ENCODE results near the gene PPIL1.

- TF ChIP-seq, protein P1, sequence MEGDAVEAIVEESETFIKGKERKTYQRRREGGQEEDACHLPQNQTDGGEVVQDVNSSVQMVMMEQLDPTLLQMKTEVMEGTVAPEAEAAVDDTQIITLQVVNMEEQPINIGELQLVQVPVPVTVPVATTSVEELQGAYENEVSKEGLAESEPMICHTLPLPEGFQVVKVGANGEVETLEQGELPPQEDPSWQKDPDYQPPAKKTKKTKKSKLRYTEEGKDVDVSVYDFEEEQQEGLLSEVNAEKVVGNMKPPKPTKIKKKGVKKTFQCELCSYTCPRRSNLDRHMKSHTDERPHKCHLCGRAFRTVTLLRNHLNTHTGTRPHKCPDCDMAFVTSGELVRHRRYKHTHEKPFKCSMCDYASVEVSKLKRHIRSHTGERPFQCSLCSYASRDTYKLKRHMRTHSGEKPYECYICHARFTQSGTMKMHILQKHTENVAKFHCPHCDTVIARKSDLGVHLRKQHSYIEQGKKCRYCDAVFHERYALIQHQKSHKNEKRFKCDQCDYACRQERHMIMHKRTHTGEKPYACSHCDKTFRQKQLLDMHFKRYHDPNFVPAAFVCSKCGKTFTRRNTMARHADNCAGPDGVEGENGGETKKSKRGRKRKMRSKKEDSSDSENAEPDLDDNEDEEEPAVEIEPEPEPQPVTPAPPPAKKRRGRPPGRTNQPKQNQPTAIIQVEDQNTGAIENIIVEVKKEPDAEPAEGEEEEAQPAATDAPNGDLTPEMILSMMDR (IDR thresholded peaks at IDR 0.05), result no peak
- no peak for TF ChIP-seq POLR2A (IDR thresholded peaks at IDR 0.05)
- no peak for TF ChIP-seq POLR2AphosphoS5 (IDR thresholded peaks at IDR 0.05)
- no peak for TF ChIP-seq EP300 (IDR thresholded peaks at IDR 0.05)
These were observed 41.0 kb upstream of the PPIL1 start for GRCh38 chr6:36915599-36915998.

Data from sigmoid colon (tissue), 4 donors.